Activated T-helper 17 cell treated with anti-CD3 and anti-CD28 coated beads, Interleukin-2, amount 50 U/mL, for 72 hours (primary cell): ENCODE data around the gene CUTC. TPM values are rescaled to one million over a fixed set of nuclear protein-coding genes. Genes with fewer than 3 reads are reported as not detected.

Source experiments
- total RNA-seq, 2 donors: library from RNA; stranded (reverse); gene quantifications; one replicate each; pipeline ENCODE4 v1.2.3, GENCODE V29; 2022

Gene CUTC
- total RNA-seq, 2 donors from 2014 or later: 25.6 to 30.9 TPM

Other genes with a start within 250 kb of the CUTC start
- gene NKX2-3, start 199.3 kb upstream of the CUTC start, total RNA-seq: not detected
- gene SLC25A28, start 111.8 kb upstream of the CUTC start, total RNA-seq: 10 to 100 TPM; 39.2 to 47.2 TPM
- 1 to 10 TPM; 2.9 to 4.2 TPM for gene ENTPD7, start 72.7 kb upstream of the CUTC start, total RNA-seq
- 10 to 100 TPM; 36.7 to 43.0 TPM for gene COX15, start 107 bp upstream of the CUTC start, total RNA-seq
- gene ABCC2, start 50.4 kb downstream of the CUTC start, total RNA-seq: 1 to 10 TPM; 2.4 to 3.2 TPM